Activated naive CD4-positive, alpha-beta T cell treated with anti-CD3 and anti-CD28 coated beads, Interleukin-2, amount 50 U/mL, for 72 hours (primary cell): ENCODE data around the gene LYPD4. TPM values are rescaled to one million over a fixed set of nuclear protein-coding genes. Genes with fewer than 3 reads are reported as not detected.
"Not testable (repeated sequence)": the region's sequence is repeated elsewhere in the genome, so short reads cannot be mapped to it uniquely, and the experiment has no call there.

ENCODE experiments used
- ATAC-seq, 2 donors: fragments of 150-1000 bp; cut with Tn5 transposase; 2 replicates each; pipeline ENCODE4 v1.10.0; 2021; ENCODE audit warnings: mild to moderate bottlenecking in 2 of 2, moderate library complexity in 2 of 2
- DNase-seq, 2 donors: peaks; one replicate each; pipeline ENCODE4 v3.0.0; 2021 to 2022; ENCODE audit warnings: low spot score in 2 of 2
- H3K27ac Mint-ChIP-seq, 2 donors: one replicate each; pipeline ENCODE4 v1.8.0; 2022; ENCODE audit warnings: mild to moderate bottlenecking in 2 of 2, mixed read lengths in 2 of 2
- H3K36me3 Mint-ChIP-seq, 2 donors: one replicate each; pipeline ENCODE4 v1.8.0; 2022; ENCODE audit warnings: mixed read lengths in 2 of 2
- H3K9me3 Mint-ChIP-seq, 2 donors: one replicate each; pipeline ENCODE4 v1.8.0; 2022; ENCODE audit warnings: mixed read lengths in 2 of 2
- total RNA-seq, 2 donors: library from RNA; stranded (reverse); gene quantifications; one replicate each; pipeline ENCODE4 v1.2.3, GENCODE V29; 2022

Gene LYPD4
- total RNA-seq, 2 donors from 2014 or later = not detected

GRCh38 chr19:41877916-41878905 lies 33.7 kb upstream of the LYPD4 start:
- Mint-ChIP-seq H3K36me3 (peaks cover 9 to 10% of the 10 kb centered on the region in 2 donors), H3K9me3 (no peaks in the 10 kb centered on the region), H3K27ac (peak overlapping the region; percentile 29 to 87)
- DNase-seq (no peak), ATAC-seq (no peak)

- no peak for DNase-seq
- H3K9me3 Mint-ChIP-seq = no peaks in the 10 kb centered on the region
- H3K27ac Mint-ChIP-seq = peak within 1 kb of the TSS; percentile 87 to 88
- peak in 1 of 2 donors; percentile 47 for ATAC-seq
- peaks cover 2 to 5% of the 10 kb centered on the region in 2 donors for H3K36me3 Mint-ChIP-seq
Observed at GRCh38 chr19:41876847-41877832, 32.7 kb upstream of the LYPD4 start, which contains the start of gene CD79A. CD79A (plus strand) TSS chr19:41877279; CDS start chr19:41877305, 26 bp downstream.

GRCh38 chr19:41875973-41876372 lies 31.5 kb upstream of the LYPD4 start:
- H3K36me3 Mint-ChIP-seq = peaks cover 0 to 15% of the 10 kb centered on the region in 2 donors
- not testable (repeated sequence) for DNase-seq, H3K9me3 Mint-ChIP-seq, ATAC-seq
- H3K27ac Mint-ChIP-seq = peak overlapping the region; percentile 57 to 87

DNA sequence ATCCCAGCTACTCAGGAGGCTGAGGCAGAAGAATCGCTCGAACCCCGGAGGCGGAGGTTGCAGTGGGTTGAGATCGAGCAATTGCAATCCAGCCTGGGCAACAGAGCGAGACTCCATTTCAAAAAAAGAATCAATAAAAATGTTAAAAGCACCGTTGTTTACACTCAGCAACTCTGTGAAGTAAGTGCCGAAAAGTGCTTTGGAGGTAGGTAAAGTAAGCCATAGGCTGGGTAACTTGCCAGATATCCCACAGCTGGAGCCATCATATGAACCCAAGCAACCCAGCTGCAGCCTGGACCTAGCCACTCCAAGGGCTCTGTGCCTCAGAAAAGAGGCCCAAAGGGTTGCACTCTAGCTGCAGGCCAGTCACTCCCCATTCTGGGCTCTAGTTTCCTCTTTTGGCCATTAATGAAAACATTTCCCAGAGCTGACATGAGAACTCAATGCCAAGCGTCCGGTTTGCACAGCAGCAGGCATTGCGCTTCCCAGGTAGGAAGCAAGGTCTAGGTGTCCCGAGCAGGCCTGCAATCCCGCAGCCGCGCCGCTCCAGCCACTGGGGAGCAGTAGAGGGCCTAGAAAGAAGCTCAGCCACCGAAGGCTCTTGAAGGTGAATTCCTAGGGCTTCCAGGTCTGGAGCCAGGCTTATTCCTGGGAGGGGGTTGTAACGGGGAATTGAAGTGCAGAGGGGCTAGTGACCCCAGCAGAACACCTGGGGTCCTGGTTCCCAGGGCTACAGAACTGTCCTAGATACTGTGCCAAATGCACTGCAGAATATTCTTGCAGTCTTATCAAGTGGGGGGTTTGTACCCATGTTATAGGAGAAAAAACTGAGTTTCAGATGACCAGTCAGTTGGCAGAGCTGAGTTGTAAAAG lies 28.5 kb upstream of the LYPD4 start:
- peak in 1 of 2 donors; percentile 72 for DNase-seq
- H3K27ac Mint-ChIP-seq = peak overlapping the region; percentile 91 to 95
- peaks cover 3 to 34% of the 10 kb centered on the region in 2 donors for H3K36me3 Mint-ChIP-seq
- no peaks in the 10 kb centered on the region for H3K9me3 Mint-ChIP-seq
- no peak for ATAC-seq

DNA sequence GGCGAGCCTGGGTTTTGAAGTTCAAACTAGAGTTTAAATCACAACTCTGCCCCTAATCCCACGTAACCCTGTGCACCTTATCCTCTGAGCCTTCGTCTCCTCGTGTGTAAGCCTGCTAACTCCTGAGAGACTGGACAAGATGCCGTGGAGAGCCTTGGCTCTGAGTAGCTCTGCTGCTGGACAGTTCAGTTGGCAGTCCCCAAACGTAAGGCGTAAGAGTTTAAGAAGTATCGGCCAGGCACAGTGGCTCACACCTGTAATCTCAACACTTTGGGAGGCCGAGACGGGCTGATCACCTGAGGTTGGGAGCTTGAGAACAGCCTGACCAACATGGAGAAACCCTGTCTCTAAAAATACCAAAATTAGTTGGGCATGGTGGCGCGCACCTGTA lies 27.9 kb upstream of the LYPD4 start:
- H3K36me3 Mint-ChIP-seq = peaks cover 8 to 38% of the 10 kb centered on the region in 2 donors
- ATAC-seq = no peak
- peak overlapping the region; percentile 79 to 91 for H3K27ac Mint-ChIP-seq

GRCh38 chr19:41871573-41872383 lies 27.3 kb upstream of the LYPD4 start:
- Mint-ChIP-seq H3K27ac (peak overlapping the region; percentile 91 to 98), H3K9me3 (no peaks in the 10 kb centered on the region), H3K36me3 (peaks cover 8 to 38% of the 10 kb centered on the region in 2 donors)
- ATAC-seq (peak; percentile 71 to 80), DNase-seq (peak; percentile 69 to 84)

More for the DNA sequence above, 27.9 kb upstream of the LYPD4 start:
- H3K9me3 Mint-ChIP-seq = no peaks in the 10 kb centered on the region
- no peak for DNase-seq

DNA sequence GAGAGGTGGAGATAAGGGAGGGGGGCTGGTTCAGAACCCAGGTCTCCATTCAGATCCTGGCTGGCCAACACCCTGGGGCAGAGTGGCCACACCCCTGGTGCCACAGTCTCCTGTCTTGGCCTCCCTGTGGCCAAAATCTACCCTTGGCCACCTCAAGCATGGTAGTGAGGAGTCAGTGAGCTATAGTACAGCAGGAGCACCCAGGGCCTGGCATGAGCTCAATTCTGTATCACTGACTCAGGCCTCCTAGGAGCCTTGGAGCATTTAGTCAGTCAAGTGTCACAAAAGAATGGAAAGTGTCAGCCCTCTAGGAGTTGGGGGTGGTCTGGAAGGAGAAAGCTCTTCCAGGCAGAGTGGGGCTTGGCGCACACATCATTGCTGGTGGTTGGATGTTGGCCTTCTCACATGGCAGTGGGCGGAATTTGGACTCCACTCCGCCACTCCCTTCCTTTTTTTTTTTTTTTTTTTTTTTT lies 26.0 kb upstream of the LYPD4 start:
- ATAC-seq = peak; percentile 16 to 42
- peak overlapping the region; percentile 90 to 91 for H3K27ac Mint-ChIP-seq
- H3K36me3 Mint-ChIP-seq = peaks cover 15 to 48% of the 10 kb centered on the region in 2 donors
- H3K9me3 Mint-ChIP-seq = no peaks in the 10 kb centered on the region
- DNase-seq = no peak

DNA sequence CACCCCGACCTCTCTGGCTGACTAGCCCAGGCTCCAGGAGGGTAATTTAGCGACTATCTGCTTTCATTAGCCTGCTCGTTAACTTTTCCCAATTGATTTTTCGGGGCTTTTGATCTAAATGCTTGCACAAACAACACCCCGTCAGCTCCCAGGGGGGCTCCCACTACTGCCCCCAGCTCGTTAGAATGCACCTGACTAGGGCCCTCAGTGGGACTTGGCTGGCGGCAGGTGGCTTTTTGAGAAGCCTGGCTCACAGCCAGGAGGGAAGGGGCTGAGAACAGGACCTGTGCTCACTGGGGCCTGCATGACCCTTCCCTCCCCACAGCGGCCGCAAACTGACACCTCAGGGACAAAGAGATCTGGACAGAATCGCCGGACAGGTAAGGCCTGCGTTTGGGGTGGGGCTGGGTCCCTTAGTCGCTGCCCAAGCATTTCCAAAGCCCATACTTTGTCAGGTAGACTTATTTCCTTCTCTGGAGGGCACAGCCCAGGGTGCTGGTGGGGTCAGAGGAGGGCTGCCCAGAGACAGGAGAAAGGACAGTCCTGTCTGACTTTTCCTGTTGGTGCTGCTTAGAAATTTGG lies 25.0 kb upstream of the LYPD4 start:
- ATAC-seq = no peak
- Mint-ChIP-seq H3K27ac (peak overlapping the region; percentile 90 to 91), H3K9me3 (no peaks in the 10 kb centered on the region), H3K36me3 (peaks cover 18 to 54% of the 10 kb centered on the region in 2 donors)
- no peak for DNase-seq

- Mint-ChIP-seq H3K27ac (peak overlapping the region; percentile 91 to 98), H3K9me3 (no peaks in the 10 kb centered on the region), H3K36me3 (peaks cover 23 to 59% of the 10 kb centered on the region in 2 donors)
- no peak for ATAC-seq
- no peak for DNase-seq
Observed at GRCh38 chr19:41868989-41869300, 24.5 kb upstream of the LYPD4 start.

DNA sequence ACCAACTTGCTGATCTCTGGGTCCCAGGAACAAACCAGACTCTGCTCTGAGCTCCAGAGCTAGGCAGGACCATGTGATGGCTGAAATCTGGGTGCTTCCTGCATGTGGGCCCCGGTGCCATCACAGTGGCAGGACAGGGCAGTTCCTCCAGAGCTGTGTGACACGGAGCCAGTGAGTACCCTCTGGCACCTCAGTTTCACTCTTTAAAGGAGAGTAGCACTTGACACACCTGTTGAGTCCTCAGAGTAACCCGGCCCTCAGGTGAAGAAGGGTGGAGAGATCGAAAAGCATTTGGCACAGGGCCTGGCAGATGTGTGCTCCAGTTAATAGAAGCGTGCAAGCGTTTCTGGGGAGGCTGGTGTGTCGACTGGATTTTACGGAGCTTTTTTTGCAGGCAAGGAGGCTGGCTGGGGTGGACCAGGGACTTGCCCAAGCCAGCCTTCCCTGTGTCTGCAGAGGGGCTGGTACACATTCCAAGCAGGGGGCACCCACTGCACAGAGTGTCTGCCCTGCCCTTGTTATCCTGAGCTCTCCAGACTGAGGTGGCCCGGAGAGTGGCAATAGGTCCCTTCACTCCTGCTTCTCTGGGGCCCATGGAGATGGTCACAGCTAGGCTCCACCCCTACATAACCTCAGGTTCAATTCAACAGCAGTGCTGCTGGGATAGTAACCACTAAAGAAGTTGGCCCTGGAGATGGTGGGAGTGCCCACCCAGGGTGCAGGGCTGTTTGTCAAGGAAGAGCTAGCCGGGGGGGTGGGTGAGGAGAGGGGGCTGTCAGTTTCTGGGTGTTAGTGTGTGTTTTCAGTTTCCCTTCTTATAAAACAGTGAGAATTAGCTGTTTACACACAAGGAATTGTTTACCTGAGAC lies 23.9 kb upstream of the LYPD4 start:
- H3K27ac Mint-ChIP-seq = peak overlapping the region; percentile 91 to 98
- peaks cover 29 to 63% of the 10 kb centered on the region in 2 donors for H3K36me3 Mint-ChIP-seq
- ATAC-seq (no peak), DNase-seq (no peak)
- H3K9me3 Mint-ChIP-seq = no peaks in the 10 kb centered on the region

- H3K36me3 Mint-ChIP-seq = peaks cover 50 to 73% of the 10 kb centered on the region in 2 donors
- ATAC-seq (peak in 1 of 2 donors; percentile 4), DNase-seq (no peak)
- no peaks in the 10 kb centered on the region for H3K9me3 Mint-ChIP-seq
- H3K27ac Mint-ChIP-seq = peak overlapping the region; percentile 79 to 95
Observed at GRCh38 chr19:41866284-41866683, 21.8 kb upstream of the LYPD4 start.

DNA sequence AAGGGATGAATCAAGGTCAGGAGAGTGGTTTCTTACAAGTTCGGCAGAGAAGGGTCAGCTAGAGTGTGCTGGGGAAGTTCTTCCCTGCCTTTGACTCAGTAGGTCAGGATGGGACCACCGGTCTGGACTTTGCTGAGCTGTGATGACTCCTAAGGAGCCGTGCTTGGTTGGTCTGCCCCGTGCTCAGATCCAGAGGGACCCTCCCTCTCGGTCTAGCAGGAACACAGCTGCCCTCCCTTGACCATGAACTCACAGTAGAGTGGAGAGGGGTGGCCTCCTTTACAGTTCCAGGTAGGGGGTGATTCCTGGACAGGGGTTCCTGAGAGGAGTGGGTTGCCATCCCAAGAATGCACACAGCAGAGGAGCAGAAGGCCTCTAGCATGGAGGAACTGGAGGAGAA lies 19.9 kb upstream of the LYPD4 start:
- DNase-seq = no peak
- Mint-ChIP-seq H3K9me3 (no peaks in the 10 kb centered on the region), H3K27ac (peak overlapping the region; percentile 91 to 98), H3K36me3 (peaks cover 57 to 72% of the 10 kb centered on the region in 2 donors)
- ATAC-seq = no peak

DNA sequence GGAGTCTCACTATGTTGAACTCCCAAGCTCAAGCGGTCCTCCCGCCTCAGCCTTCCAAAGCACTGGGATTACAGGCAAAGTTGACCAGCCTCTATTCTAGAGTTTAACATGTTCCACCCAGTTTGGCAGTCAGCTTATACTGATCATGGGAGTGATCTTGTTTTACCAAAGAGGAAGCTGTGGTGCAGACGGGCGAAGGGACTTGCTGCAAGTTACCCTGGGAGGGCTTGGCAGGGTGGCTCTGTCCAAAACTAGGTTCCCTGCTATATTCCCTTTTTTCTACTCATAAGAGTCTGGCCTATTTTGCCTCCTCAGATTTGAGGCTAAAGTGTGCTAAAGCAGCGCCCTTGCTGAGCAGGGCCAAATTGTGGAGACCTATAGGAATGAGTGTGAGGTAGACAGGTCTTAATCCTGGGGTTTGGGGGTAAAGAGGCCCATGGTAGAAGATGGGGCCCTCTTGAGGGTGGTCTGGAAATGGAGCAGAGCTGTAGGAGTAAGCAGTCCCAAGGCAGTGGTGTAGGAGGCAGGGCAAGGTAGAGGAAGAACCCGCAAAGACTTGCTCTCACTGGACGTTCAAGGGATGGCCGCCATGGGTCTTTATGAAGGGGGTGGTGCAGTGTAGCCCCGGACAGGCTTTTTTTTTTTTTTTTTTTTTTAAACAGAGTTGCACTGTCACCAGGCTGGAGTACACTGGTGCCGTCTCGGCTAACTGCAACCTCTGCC lies 18.9 kb upstream of the LYPD4 start:
- H3K36me3 Mint-ChIP-seq = peaks cover 57 to 63% of the 10 kb centered on the region in 2 donors
- ATAC-seq = no peak

More for the DNA sequence above, 18.9 kb upstream of the LYPD4 start:
- H3K27ac Mint-ChIP-seq = peak overlapping the region; percentile 91 to 98
- DNase-seq = no peak
- no peaks in the 10 kb centered on the region for H3K9me3 Mint-ChIP-seq
